ENCODE results near the gene PGAP6. TPM values are rescaled to one million over a fixed set of nuclear protein-coding genes. Genes with fewer than 3 reads are reported as not detected.
"Not testable (repeated sequence)": the region's sequence is repeated elsewhere in the genome, so short reads cannot be mapped to it uniquely, and the experiment has no call there.

PGAP6 gene
- total RNA-seq, 1 donor from 2014 or later: 28.1 TPM

GRCh38 chr16:405548-406506 lies 24.0 kb upstream of the PGAP6 start:
- no peak for DNase-seq
- intact Hi-C loops (cut with DNase I): no loop called here
- no peak for ATAC-seq (ENCODE audit: poor library complexity)

GRCh38 chr16:404971-405486 lies 23.3 kb upstream of the PGAP6 start:
- no peak for ATAC-seq (ENCODE audit: poor library complexity)
- intact Hi-C loops (cut with DNase I): no loop called here
- no peak for DNase-seq

GRCh38 chr16:401468-402348 lies 19.9 kb upstream of the PGAP6 start, which contains the start of gene DECR2:
Gene DECR2 (plus strand): TSS chr16:401885. CDS start chr16:401964, 79 bp downstream.
- peak; percentile 93 for ATAC-seq (ENCODE audit: poor library complexity)
- peak; percentile 98 for DNase-seq
- intact Hi-C loops (cut with DNase I): no loop called here

- DNase-seq: no peak
- intact Hi-C loops (cut with DNase I): no loop called here
- no peak for ATAC-seq (ENCODE audit: poor library complexity)
Observed at GRCh38 chr16:400061-400591, 18.3 kb upstream of the PGAP6 start.

GRCh38 chr16:399340-400019 lies 17.7 kb upstream of the PGAP6 start:
- intact Hi-C loops (cut with DNase I): no loop called here

GRCh38 chr16:398561-399339 lies 17.0 kb upstream of the PGAP6 start:
- DNase-seq (no peak), ATAC-seq (ENCODE audit: poor library complexity) (no peak)
- intact Hi-C loops (cut with DNase I): no loop called here

More at GRCh38 chr16:399340-400019, 17.7 kb upstream of the PGAP6 start:
- DNase-seq (no peak), ATAC-seq (ENCODE audit: poor library complexity) (no peak)

- intact Hi-C loops (cut with DNase I): no loop called here
- ATAC-seq (ENCODE audit: poor library complexity): peak; percentile 37
- peak; percentile 83 for DNase-seq
Observed at GRCh38 chr16:397736-398332, 16.1 kb upstream of the PGAP6 start.

- intact Hi-C loops (cut with DNase I): no loop called here
- ATAC-seq (ENCODE audit: poor library complexity): no peak
- peak; percentile 69 for DNase-seq
Observed at GRCh38 chr16:397135-397661, 15.4 kb upstream of the PGAP6 start, which contains the start of gene NME4. Gene NME4 (plus strand): TSS chr16:397199. CDS start chr16:397223, 24 bp downstream.

GRCh38 chr16:396605-397004 lies 14.8 kb upstream of the PGAP6 start:
- intact Hi-C loops (cut with DNase I): no loop called here
- ATAC-seq (ENCODE audit: poor library complexity) (no peak), DNase-seq (peak; percentile 73)

- intact Hi-C loops (cut with DNase I): no loop called here
Observed at GRCh38 chr16:396199-396598, 14.4 kb upstream of the PGAP6 start.

GRCh38 chr16:392450-393030 lies 10.8 kb upstream of the PGAP6 start:
- no peak for ATAC-seq (ENCODE audit: poor library complexity)
- DNase-seq: no peak
- intact Hi-C loops (cut with DNase I): no loop called here

More at GRCh38 chr16:396199-396598, 14.4 kb upstream of the PGAP6 start:
- ATAC-seq (ENCODE audit: poor library complexity) (no peak), DNase-seq (no peak)

GRCh38 chr16:391885-392335 lies 10.1 kb upstream of the PGAP6 start:
- intact Hi-C loops (cut with DNase I): no loop called here
- DNase-seq (no peak), ATAC-seq (ENCODE audit: poor library complexity) (peak; percentile 26)

GRCh38 chr16:389352-389751 lies 7.6 kb upstream of the PGAP6 start:
- DNase-seq (peak; percentile 38), ATAC-seq (ENCODE audit: poor library complexity) (peak; percentile 34)
- intact Hi-C loops (cut with DNase I): no loop called here

- peak; percentile 64 for DNase-seq
- intact Hi-C loops (cut with DNase I): not testable (repeated sequence)
- peak; percentile 43 for ATAC-seq (ENCODE audit: poor library complexity)
Observed at GRCh38 chr16:387761-388666, 6.2 kb upstream of the PGAP6 start.

GRCh38 chr16:386641-387156 lies 4.9 kb upstream of the PGAP6 start:
- intact Hi-C loops (cut with DNase I): no loop called here
- DNase-seq (no peak), ATAC-seq (ENCODE audit: poor library complexity) (no peak)

Measured in Right ventricle myocardium superior (tissue), 1 donor.